NB4 (cell line): ENCODE results near the gene SPATA6L.
"Not testable (repeated sequence)": the region's sequence is repeated elsewhere in the genome, so short reads cannot be mapped to it uniquely, and the experiment has no call there.

Source experiments
- DNase-seq: peaks from one replicate; pipeline ENCODE4 v3.0.0; 2010; ENCODE audit warnings: low read depth
- H3K4me3 ChIP-seq: one replicate; pipeline ENCODE4 v1.5.1; 2011; ENCODE audit warnings: mild to moderate bottlenecking, low read depth, low read length, moderate library complexity
- MYC ChIP-seq: IDR thresholded peaks from 2 replicates; pipeline ENCODE4 v1.6.1; 2011; ENCODE audit warnings: low read depth, low read length
- POLR2A ChIP-seq: IDR thresholded peaks from 2 replicates; pipeline ENCODE4 v1.6.1; 2011; ENCODE audit warnings: mild to moderate bottlenecking; ENCODE audit not compliant: insufficient read length; ENCODE audit errors: extremely low read depth
- TF ChIP-seq, protein P1 (sequence below): IDR thresholded peaks from 2 replicates; pipeline ENCODE4 v1.6.1; 2011; ENCODE audit warnings: low read depth, low read length
- TF ChIP-seq, protein P2 (sequence below): IDR thresholded peaks from one replicate; pipeline ENCODE4 v1.5.1; 2012; ENCODE audit warnings: low read depth, low read length

SPATA6L gene

DNA sequence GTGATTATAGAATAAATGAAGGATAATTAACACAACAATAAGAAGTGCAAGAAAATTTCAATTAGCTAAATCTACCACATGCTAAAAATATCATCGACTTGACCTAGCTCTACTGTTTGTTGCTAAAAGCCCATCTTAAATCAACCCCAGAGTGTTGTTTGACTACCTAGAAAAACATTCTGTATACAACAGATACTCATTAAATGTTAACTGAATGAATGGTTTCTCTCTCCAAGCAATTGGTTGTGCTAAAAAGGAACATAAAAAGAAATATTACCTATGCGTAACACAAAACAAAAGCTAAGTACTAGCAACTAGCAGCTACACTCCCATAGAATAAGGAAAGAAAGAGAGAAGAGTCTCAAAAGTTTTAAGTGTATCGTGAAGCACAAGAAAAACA is 9.7 kb downstream of the SPATA6L start:
- no peak for DNase-seq
- TF ChIP-seq MYC: no peak
- TF ChIP-seq, protein P1, sequence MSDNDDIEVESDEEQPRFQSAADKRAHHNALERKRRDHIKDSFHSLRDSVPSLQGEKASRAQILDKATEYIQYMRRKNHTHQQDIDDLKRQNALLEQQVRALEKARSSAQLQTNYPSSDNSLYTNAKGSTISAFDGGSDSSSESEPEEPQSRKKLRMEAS: no peak
- TF ChIP-seq, protein P2, sequence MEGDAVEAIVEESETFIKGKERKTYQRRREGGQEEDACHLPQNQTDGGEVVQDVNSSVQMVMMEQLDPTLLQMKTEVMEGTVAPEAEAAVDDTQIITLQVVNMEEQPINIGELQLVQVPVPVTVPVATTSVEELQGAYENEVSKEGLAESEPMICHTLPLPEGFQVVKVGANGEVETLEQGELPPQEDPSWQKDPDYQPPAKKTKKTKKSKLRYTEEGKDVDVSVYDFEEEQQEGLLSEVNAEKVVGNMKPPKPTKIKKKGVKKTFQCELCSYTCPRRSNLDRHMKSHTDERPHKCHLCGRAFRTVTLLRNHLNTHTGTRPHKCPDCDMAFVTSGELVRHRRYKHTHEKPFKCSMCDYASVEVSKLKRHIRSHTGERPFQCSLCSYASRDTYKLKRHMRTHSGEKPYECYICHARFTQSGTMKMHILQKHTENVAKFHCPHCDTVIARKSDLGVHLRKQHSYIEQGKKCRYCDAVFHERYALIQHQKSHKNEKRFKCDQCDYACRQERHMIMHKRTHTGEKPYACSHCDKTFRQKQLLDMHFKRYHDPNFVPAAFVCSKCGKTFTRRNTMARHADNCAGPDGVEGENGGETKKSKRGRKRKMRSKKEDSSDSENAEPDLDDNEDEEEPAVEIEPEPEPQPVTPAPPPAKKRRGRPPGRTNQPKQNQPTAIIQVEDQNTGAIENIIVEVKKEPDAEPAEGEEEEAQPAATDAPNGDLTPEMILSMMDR: no peak
- TF ChIP-seq POLR2A: no peak
- no peak overlapping the region for H3K4me3 ChIP-seq

DNA sequence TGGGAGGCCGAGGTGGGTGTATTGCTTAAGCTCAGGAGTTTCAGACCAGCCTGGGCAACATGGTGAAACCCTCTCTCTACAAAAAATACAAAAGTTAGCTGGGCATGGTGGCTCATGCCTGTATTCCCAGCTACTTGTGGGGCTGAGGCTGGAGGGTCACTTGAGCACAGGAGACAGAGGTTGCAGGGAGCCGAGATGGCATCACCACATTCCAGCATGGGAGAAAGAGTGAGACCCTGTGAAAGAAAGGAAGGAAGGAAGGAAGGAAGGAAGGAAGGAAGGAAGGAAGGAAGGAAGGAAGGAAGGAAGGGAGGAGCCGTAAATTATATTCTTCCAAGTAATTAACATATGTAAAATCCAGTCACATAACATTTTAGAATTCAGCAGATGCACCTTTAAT is 10.1 kb downstream of the SPATA6L start:
- H3K4me3 ChIP-seq, DNase-seq: not testable (repeated sequence)

DNA sequence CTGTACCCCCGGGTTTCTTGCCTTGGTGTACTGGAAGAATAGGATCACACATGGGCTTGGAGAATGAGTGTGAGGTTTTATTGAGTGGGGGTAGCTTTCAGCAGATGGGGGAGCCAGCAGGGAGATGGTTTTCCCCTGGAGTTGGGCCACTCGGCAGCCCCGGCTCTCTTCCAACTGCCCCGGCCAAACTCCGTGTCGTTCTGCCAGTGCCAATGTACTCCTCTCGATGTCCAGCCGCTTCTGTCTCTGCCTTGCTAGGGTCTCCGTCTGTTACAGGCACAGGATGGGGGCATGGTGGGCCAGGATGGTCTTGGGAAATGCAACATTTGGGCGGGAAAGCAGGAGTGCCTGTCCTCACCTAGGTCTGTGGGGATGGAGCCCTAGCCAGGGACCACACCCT is 11.7 kb downstream of the SPATA6L start:
- TF ChIP-seq, protein P1: no peak
- no peak for TF ChIP-seq MYC
- TF ChIP-seq, protein P2: no peak
- TF ChIP-seq POLR2A: no peak
- no peak overlapping the region for H3K4me3 ChIP-seq
- DNase-seq: no peak

DNA sequence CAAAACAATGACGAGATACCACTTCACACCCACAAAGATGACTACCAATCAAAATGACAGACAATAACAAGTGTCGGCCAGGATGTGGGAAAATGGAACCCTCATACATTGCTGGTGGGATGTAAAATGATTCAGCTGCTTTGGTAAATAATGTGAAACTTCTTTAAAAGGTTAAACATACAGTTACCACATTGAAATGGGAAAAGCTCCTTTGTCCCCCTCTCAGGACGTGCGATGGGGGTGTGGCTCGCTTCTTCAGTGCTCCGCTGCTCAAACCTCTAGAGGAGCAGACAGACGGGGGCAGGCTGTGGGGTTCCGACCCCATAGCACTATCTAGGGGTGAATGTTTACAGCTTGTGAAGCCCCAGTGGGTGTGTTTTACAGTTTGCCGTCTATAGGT is 12.2 kb downstream of the SPATA6L start:
- TF ChIP-seq POLR2A (no peak), MYC (no peak)
- TF ChIP-seq, protein P1: no peak
- TF ChIP-seq, protein P2: no peak
- no peak for DNase-seq
- no peak overlapping the region for H3K4me3 ChIP-seq

DNA sequence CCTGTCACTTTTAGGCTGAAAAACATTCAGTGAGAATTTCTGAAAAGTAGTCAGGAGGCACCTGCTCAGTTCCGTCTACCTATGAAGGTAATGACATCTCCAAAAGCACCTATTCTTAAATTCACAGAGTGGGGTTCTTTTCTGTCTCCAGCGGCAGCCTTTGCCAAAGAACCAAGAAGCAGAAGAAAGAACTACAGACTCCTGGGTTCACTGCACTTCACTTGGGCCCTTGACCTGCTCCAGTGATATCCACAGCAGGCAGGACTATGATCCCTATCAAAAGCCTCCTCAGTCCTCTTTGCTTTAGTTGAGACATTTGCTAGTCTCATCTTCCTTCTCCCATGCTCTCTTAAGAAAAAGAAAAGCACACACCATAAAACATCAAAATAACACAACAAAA is 23.9 kb downstream of the SPATA6L start:
- no peak overlapping the region for H3K4me3 ChIP-seq
- DNase-seq: no peak
- TF ChIP-seq, protein P2: no peak
- TF ChIP-seq, protein P1: no peak
- TF ChIP-seq POLR2A: no peak
- no peak for TF ChIP-seq MYC

DNA sequence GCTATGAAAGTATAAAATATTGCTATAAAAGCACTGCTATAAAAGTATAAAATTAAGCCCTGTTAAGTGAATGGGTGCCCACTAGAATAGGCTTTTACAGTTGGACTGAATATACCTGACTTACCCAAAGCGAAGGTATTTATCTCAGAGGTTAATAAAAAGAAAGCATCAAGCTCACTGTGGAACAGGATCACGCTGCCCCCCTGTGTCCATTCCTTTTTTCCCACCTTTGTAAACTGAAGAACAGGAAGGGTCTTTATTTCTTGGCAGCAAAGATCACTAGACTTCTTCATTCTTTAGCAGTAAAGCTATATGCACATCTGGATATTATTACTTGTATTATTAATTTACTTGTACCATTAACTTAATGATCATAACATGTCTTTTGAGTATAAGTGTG is 26.3 kb downstream of the SPATA6L start:
- no peak for TF ChIP-seq POLR2A
- TF ChIP-seq, protein P2: peak; percentile 72
- no peak overlapping the region for H3K4me3 ChIP-seq
- DNase-seq: peak; percentile 70

DNA sequence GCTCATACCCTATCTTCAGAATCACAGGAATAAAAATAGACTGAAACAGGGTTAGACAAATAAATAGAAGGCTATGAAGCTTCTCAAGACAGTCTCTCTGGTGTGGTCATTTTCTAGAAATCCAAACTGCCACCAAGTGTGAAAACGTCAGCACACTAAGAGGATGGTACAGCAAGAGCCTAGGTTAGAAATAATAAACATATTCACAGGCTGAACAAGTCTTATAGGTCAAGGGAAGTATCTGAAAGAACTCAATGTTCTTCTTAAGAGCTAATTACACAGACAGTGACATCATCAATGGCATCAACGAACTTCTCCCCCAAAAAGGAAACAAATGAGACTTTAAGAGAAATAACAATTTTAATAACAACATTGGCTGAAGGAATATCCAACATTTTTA is 26.9 kb downstream of the SPATA6L start:
- TF ChIP-seq POLR2A (no peak), MYC (no peak)
- TF ChIP-seq, protein P2: no peak
- TF ChIP-seq, protein P1: no peak
- no peak for DNase-seq
- no peak overlapping the region for H3K4me3 ChIP-seq
